ENCODE data around the gene ASIP.
"Not testable (repeated sequence)": the region's sequence is repeated elsewhere in the genome, so short reads cannot be mapped to it uniquely, and the experiment has no call there.

Gene ASIP

DNA sequence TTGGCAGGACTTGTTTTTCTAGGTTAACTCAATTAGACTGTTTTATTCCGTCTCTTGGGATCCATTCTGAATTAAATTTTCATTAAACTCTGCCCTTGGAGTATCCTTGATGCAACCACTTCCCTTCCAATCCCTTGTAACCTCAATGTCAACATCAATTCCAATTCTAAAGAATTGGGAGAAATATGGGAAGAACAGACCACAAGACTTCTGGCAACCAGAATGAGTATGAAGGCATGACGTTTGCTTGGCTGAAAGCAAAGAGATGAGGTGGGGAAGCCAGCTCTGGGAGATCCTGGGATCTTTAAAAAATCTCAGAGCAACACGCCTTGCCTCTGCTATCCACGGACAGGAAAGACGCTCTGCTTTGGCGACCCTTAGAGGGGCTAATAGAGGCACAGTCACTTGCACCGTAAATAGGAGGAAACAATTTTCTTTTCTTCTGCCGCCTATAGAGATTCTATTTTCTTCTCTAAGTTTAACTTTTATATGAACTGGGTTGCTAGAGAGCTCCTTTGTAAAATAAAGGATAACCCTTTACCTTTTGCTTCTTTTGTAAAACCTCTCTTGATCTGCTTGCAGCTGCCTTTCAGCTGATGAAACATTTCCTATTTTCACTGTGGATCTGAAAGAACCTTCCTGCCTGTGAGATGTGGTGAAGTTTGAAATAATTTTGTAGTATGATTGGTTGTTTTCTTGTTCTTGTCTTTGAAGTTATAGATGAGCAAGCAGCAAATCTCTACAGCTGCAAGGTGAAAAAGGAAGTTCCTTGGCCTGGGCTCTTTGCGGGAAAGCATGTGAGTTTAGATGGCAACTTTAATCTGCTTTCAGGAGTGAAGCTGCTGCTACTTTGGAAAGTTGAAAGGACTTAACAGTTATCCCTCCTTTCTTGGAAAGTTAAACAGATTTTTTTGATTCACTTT lies at the start of gene ASIP:
Gene ASIP, plus strand, starts transcription at position 731 of the 923 bp plus-strand sequence. CDS start 18,952 bp downstream, outside the sequence.
- DNase-seq, result no peak

DNA sequence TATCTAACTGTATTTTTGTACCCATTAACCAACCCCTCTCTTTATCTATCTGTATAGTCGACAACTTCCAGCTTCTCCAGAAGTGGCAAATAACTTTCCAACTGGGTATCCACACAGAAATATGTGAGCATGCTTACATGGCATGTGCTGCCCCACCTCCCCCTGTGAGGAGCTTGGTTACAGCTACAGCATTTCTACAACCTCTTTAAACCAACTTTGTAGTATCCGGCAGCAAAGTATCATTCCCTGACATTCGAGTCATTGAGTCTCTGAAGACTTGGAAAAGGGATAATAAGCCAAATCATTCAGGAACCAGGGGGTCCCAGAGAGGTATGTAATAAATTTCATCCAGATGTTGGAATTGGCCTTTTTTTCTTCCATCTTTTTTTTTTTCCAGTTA lies 48.2 kb upstream of the ASIP start:
- no peak for DNase-seq

DNA sequence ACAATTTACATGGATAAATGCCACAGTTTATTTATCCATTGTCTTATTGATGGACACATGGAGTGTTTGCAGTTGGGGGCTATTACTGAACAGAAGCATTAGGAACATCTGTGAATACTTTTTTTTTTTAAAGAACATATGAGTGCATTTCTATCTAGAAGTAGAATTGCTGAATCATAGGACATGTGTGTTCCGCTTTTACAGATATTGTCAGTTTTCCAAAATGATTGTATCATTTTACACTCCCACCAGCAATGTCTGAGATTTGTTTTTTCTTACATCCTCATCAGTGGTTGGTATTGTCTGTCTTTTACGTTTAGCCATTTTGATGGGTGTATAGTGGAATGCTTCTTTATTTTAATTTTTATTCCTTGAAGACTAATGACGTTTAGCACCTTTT lies 42.0 kb upstream of the ASIP start:
- DNase-seq, result no peak

DNA sequence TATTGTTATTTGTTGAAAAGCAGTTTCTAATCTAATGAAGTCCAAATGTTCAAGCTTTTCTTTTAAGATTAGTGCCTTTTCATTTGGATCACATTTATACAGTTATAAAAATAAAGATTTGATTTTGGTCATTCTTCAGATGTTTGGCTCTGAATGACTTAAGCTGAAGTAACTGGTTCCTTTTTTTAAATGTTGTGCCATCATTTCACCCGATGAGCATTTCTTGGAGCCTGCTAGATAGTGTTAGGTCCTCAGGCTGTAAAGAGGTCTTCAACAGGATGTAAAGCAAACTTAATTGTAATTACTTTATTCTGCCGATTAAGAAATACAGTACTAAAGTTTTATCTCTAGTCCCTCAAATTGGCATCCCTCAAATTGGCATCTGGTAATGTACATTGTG lies 41.2 kb upstream of the ASIP start:
- DNase-seq, result no peak

DNA sequence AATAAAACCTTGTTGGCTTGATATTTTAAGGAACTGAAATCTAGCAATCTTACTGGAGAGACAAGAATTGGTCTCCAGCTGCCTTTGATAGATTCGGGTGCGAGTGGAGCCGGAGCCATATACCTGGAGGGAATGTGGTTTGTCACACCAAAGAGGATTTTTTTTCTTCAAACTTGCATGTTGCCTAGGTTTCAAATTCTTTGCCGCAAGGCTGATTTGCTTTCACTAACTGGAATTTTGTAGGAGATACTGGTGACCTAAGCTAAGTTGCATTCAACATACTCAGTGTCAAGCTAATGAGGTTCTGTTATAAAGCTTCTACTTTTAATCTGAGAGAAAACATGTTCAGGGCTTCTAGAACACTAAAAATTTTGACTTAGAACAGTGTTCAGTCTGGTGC lies 39.7 kb upstream of the ASIP start:
- no peak for DNase-seq

DNA sequence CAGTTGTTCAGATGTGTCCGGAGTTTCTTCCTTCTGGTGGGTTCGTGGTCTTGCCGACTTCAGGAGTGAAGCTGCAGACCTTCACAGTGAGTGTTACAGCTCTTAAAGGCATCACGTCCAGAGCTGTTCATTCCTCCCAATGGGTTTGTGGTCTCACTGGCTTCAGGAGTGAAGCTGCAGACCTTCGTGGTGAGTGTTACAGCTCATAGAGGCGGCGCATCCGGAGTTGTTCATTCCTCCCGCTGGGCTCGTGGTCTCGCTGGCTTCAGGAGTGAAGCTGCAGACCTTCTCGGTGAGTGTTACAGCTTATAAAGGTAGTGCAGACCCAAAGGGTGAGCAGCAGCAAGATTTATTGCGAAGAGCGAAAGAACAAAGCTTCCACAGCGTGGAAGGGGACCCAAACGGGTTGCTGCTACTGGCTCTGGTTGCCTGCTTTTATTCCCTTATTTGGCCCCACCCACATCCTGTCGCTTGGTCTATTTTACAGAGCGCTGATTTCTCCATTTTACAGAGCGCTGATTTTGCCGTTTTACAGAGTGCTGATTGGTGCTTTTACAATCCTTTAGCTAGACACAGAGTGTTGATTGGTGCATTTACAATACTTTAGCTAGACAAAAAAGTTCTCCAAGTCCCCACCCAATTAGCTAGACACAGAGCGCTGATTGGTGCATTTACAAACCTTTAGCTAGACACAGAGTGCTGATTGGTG lies 35.9 kb upstream of the ASIP start:
- DNase-seq, result not testable (repeated sequence)

DNA sequence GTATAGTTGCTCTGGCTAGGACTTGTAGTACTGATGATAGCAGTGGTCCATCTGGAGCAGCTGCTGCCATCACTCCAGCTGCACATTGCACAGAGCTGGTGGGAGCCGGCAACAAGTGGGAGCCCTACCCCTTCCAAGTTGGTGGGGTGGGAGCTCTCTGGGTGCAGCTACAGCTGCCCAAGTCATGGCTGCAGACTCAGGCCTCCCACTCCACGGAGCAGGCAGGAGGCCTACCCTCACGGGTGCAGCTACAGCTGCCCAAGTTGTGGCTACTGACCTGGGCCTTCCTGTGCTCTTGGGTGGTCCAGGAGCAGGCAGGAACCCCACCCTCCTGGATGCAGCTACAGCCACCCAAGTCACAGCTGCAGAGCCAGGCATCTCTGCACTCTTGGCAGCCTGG lies 32.1 kb upstream of the ASIP start:
- DNase-seq, result no peak

GRCh38 chr20:34210271-34210670 lies 31.0 kb upstream of the ASIP start:
- no peak for DNase-seq

DNA sequence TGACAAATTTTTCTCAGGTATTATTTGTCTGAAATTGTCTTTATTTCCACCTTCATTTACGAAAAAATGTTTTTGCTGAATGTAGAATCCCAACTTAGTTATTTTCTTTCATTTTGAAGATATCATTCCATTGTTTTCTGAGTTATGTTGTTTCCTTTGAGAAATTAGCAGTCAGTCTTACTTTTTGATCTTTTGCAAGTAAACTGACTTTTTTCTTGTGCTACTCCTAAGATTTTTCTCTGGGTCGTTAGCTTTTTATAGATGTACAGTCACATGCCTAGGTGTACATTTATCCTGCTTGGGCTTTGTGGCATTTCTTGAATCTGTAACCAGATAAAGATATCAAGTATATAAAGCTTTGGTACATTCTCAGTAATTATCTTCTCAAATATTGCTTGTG lies 29.6 kb upstream of the ASIP start:
- DNase-seq, result no peak

GRCh38 chr20:34213213-34213612 lies 28.0 kb upstream of the ASIP start:
- DNase-seq, result no peak

DNA sequence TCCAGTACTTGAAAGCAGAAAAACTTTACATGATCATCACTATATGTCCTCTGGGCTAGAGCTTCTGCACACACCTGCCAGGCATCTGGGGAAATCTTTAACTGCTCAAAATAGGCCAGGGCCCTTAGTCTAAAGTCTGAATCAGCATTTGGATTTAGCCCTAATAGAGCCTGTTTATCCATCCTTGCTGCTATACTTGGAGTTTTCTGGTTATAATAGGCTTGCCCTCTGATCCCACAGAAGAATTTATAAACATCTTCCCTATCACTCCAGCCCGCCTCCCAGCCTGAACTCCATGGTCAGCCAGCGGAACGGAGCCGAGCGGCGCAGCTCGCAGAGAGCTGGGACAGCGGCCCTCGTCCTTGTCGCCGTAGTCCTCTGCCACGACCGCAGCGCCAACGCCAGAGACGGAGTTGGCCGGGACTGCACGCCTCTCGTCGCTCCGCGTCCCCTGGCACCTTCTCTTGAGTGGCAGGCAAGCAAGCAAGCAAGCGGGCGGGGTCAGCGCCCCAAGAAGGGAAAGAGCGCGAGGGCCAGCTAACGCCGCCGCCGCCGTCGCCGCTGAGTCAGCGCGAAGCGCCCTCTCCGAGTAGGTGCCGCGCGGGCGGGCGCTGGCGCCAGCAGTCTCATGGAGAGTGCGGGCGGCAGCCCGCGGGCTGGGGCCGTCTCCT lies 25.4 kb upstream of the ASIP start:
- no peak for DNase-seq

DNA sequence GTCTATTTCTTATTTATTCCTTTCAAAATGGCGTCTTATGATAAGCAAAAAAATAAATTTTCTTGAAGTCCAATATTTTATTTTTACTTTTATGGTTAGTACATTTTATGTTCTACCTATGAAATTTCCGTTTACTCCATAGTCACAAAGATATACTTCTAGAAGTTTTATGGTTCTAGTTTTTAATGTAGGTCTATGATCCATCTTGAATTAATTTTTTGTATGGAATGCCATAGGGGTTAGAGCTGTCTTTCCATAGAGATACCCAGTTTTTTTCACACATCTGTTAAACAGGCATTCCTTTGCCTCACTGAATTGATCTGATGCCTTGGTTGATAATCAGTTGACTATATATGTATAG lies 24.9 kb upstream of the ASIP start:
- no peak for DNase-seq

DNA sequence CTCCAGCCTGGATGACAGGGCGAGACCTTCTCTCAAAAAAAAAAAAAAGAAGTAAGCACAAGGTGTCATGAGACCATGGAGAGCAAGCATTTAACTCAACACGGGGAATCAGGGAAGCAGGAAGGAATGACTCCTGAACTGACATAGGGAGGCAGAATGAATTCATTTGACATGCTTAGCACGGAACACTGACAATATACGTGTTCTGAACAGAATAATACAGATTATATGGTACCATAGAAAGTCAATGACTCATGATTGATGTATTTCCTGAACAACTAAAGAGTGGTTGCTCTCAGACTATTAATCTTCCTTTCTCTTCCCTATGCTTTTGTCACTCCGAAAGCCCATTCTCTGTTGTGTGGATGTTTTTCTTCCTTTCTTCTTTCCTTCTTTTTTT lies 20.7 kb upstream of the ASIP start:
- no peak for DNase-seq

GRCh38 chr20:34222208-34222607 lies 19.0 kb upstream of the ASIP start:
- DNase-seq, result no peak

DNA sequence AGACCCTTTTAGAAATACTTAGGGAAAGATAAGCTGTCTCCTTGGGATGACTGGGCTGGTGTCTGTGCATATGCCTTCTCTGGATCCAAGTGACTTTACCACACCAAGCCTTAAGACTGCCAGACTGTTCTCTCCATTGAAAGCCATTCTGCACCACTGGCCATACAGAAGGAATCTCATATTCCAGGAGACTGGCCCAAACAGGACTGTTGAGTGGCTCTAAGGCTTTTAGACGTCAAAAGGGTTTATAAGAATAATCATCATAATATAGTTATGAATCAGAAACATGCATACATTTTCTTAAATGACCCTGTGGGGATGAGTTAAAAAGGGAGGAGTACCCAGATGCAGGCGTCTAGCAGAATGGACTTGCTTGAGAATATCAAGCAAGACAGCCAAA lies 17.0 kb upstream of the ASIP start:
- DNase-seq, result not testable (repeated sequence)

DNA sequence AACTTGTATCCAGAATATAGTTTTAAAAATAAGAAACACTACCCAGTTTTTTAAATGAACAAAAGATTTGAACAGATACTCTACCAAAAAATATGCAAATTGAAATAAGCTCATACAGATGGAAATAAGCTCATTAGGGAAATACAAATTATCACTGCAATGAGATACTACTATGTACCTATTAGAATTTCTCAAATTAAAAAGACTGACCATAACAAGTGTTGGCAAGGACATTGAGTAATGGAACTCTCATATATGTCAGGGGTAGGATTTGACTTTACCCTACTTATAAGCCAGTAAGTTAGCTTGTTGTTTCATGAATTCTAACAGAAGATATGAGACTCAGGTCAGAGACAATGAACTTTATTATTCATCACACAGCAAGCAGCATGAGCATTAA lies 9.6 kb upstream of the ASIP start:
- DNase-seq, result no peak

DNA sequence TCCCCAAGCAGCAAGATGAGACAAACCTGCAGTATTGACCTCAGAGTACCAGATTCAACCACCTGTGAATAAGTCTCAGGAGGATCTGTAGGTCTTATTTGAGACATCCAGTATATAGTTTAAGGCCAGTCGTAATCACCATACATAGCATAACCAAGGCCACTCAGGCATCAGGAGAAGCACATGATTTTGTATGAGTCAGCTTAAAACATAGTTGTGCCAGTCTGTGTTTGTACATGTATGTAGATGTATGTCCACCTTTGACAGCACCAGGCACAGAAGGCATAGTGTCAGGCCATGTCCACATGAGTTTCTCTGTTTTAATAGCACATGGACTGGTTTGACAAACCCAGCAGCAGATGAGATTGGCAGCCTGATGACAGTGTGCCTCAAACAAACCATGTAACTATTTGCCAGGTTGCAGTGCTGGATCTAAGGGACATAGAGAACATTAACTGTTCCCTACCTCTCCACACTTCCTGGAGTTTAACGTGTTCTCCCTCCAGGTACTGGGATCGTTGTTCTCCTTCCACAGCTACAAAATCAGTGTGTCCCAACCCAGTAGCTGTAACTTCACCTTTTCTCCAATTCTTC lies 8.6 kb upstream of the ASIP start:
- DNase-seq, result no peak

DNA sequence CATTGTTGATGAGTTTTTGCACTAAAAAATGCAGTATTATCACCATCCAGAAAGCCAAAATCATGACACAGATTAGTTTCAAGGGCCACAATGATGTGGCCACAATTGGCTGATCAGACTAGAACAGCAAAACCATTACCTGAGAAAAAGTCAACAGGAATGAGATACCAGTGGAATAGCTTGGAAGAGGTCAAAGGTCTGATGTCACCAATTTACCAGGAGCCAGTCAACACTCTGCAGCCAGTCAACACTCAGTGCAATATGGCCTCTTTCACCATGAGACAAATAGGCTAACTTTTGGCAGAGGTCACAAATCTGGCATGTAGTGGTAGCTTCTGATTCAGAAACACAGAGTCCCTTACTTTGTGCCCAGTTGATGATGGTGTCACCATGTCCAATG lies 7.5 kb upstream of the ASIP start:
- DNase-seq, result no peak

DNA sequence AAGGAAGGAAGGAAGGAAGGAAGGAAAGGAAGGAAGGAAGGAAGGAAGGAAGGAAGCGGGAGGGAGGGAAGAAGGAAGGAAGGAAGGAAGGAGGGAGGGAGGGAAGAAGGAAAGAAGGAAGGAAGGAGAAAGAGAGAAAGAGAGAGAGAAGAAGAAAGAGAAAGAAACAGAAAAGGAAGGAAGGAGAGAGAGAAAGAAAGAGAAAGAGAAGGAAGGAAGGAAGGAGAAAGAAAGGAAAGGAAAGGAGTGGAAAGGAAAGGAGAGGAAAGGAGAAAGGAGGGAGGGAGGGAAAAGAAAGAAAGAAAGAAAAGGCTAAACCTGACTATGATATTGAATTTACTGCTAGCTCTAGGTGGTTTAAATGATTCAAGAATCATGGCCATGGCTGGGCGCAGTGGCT lies 5.3 kb upstream of the ASIP start:
- no peak for DNase-seq

DNA sequence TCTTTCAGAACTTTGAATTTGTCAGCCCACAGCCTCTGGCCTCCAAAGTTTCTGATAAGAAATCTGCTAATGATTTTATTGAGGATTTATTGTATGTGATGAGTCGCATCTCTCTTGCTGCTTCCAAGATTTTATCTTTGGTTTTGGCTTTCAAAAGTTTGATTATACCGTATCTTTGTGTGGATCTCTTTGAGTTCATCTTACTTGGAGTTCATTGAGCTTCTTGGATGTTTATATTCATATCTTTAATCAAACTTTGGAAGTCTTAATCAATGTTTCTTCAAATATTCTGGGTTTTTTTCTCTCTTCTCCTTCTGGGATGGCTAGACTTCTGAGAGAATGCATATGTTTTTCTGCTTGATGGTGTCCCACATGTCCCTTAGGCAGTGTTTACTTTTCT lies 3.3 kb upstream of the ASIP start:
- no peak for DNase-seq

- no peak for DNase-seq
These were observed 1.1 kb upstream of the ASIP start for GRCh38 chr20:34240121-34240520.

GRCh38 chr20:34242015-34242414 lies 792 bp downstream of the ASIP start:
- DNase-seq, result not testable (repeated sequence)

GRCh38 chr20:34242879-34243278 lies 1.7 kb downstream of the ASIP start:
- DNase-seq, result no peak

All from cortex of kidney (tissue), 1 donor.